ENCODE data around the gene PLCB1.
A peak's percentile ranks its signal among the peaks of the same experiment; 100 is the strongest.

The PLCB1 gene

GRCh38 chr20:8656335-8656734 lies 524.3 kb downstream of the PLCB1 start:
- DNase-seq (ENCODE audit: low read depth) = peak; percentile 73
- no peak for TF ChIP-seq CTCF (IDR thresholded peaks at IDR 0.05; ENCODE audit: low read length, missing control alignments)
- H3K4me3 ChIP-seq (replicated peaks; ENCODE audit: low read depth, low read length) = no peak overlapping the region

- no peak for DNase-seq (ENCODE audit: low read depth)
- no peak for TF ChIP-seq CTCF (IDR thresholded peaks at IDR 0.05; ENCODE audit: low read length, missing control alignments)
- H3K4me3 ChIP-seq (replicated peaks; ENCODE audit: low read depth, low read length) = no peak overlapping the region
Observed at GRCh38 chr20:8657664-8658063, 525.6 kb downstream of the PLCB1 start.

- no peak for TF ChIP-seq CTCF (IDR thresholded peaks at IDR 0.05; ENCODE audit: low read length, missing control alignments)
- no peak overlapping the region for H3K4me3 ChIP-seq (replicated peaks; ENCODE audit: low read depth, low read length)
- no peak for DNase-seq (ENCODE audit: low read depth)
Observed at GRCh38 chr20:8658103-8658502, 526.0 kb downstream of the PLCB1 start.

GRCh38 chr20:8661229-8661952 lies 529.3 kb downstream of the PLCB1 start:
- DNase-seq (ENCODE audit: low read depth) = no peak
- no peak for TF ChIP-seq CTCF (IDR thresholded peaks at IDR 0.05; ENCODE audit: low read length, missing control alignments)

GRCh38 chr20:8662433-8662954 lies 530.4 kb downstream of the PLCB1 start:
- no peak for TF ChIP-seq CTCF (IDR thresholded peaks at IDR 0.05; ENCODE audit: low read length, missing control alignments)
- H3K4me3 ChIP-seq (replicated peaks; ENCODE audit: low read depth, low read length) = no peak overlapping the region
- no peak for DNase-seq (ENCODE audit: low read depth)

More at GRCh38 chr20:8661229-8661952, 529.3 kb downstream of the PLCB1 start:
- H3K4me3 ChIP-seq (replicated peaks; ENCODE audit: low read depth, low read length) = no peak overlapping the region

GRCh38 chr20:8663424-8663823 lies 531.4 kb downstream of the PLCB1 start:
- no peak for TF ChIP-seq CTCF (IDR thresholded peaks at IDR 0.05; ENCODE audit: low read length, missing control alignments)
- no peak overlapping the region for H3K4me3 ChIP-seq (replicated peaks; ENCODE audit: low read depth, low read length)

GRCh38 chr20:8664778-8665177 lies 532.7 kb downstream of the PLCB1 start:
- no peak for TF ChIP-seq CTCF (IDR thresholded peaks at IDR 0.05; ENCODE audit: low read length, missing control alignments)
- no peak for DNase-seq (ENCODE audit: low read depth)
- H3K4me3 ChIP-seq (replicated peaks; ENCODE audit: low read depth, low read length) = no peak overlapping the region

More at GRCh38 chr20:8663424-8663823, 531.4 kb downstream of the PLCB1 start:
- no peak for DNase-seq (ENCODE audit: low read depth)

Data from fibroblast of pulmonary artery (primary cell).